GM06990 (cell line): ENCODE results near the gene TCP11L2.

ENCODE experiments used
- DNase-seq: peaks from one replicate; pipeline ENCODE4 v3.0.0-alpha.2; 2011; ENCODE audit not compliant: insufficient read length; ENCODE audit errors: extremely low read depth
- H3K27me3 ChIP-seq: replicated peaks from 2 replicates; pipeline ENCODE4 v1.6.0; 2011; ENCODE audit warnings: low read length; ENCODE audit not compliant: control insufficient read depth, insufficient read depth
- H3K36me3 ChIP-seq: 2 replicates; pipeline ENCODE4 v1.5.1; 2011; ENCODE audit warnings: low read length; ENCODE audit not compliant: control insufficient read depth, insufficient read depth
- H3K4me3 ChIP-seq: replicated peaks from 2 replicates; pipeline ENCODE4 v1.5.1; 2011; ENCODE audit warnings: low read depth, mild to moderate bottlenecking, control low read depth, low read length
- CTCF ChIP-seq: IDR thresholded peaks from 2 replicates; pipeline ENCODE4 v1.5.1; 2011; ENCODE audit warnings: low read length, control low read depth, mild to moderate bottlenecking, inconsistent platforms; ENCODE audit not compliant: insufficient read depth, poor library complexity, severe bottlenecking

TCP11L2 gene

GRCh38 chr12:106258935-106259334 lies 43.6 kb upstream of the TCP11L2 start:
- no peak for TF ChIP-seq CTCF
- DNase-seq, result no peak
- H3K27me3 ChIP-seq, result no peaks in the 10 kb centered on the region

GRCh38 chr12:106265116-106265515 lies 37.4 kb upstream of the TCP11L2 start:
- no peaks in the 10 kb centered on the region for H3K36me3 ChIP-seq
- no peak for DNase-seq
- H3K4me3 ChIP-seq, result no peak overlapping the region
- no peak for TF ChIP-seq CTCF
- no peaks in the 10 kb centered on the region for H3K27me3 ChIP-seq

More at GRCh38 chr12:106258935-106259334, 43.6 kb upstream of the TCP11L2 start:
- H3K36me3 ChIP-seq, result no peaks in the 10 kb centered on the region
- H3K4me3 ChIP-seq, result no peak overlapping the region

- no peak for TF ChIP-seq CTCF
- DNase-seq, result no peak
- no peaks in the 10 kb centered on the region for H3K36me3 ChIP-seq
- no peaks in the 10 kb centered on the region for H3K27me3 ChIP-seq
- no peak overlapping the region for H3K4me3 ChIP-seq
Measured at GRCh38 chr12:106267535-106267934, 35.0 kb upstream of the TCP11L2 start.

- H3K27me3 ChIP-seq, result no peaks in the 10 kb centered on the region
- TF ChIP-seq CTCF, result no peak
- no peak overlapping the region for H3K4me3 ChIP-seq
- no peak for DNase-seq
- no peaks in the 10 kb centered on the region for H3K36me3 ChIP-seq
Measured at GRCh38 chr12:106269150-106269771, 33.3 kb upstream of the TCP11L2 start.

DNA sequence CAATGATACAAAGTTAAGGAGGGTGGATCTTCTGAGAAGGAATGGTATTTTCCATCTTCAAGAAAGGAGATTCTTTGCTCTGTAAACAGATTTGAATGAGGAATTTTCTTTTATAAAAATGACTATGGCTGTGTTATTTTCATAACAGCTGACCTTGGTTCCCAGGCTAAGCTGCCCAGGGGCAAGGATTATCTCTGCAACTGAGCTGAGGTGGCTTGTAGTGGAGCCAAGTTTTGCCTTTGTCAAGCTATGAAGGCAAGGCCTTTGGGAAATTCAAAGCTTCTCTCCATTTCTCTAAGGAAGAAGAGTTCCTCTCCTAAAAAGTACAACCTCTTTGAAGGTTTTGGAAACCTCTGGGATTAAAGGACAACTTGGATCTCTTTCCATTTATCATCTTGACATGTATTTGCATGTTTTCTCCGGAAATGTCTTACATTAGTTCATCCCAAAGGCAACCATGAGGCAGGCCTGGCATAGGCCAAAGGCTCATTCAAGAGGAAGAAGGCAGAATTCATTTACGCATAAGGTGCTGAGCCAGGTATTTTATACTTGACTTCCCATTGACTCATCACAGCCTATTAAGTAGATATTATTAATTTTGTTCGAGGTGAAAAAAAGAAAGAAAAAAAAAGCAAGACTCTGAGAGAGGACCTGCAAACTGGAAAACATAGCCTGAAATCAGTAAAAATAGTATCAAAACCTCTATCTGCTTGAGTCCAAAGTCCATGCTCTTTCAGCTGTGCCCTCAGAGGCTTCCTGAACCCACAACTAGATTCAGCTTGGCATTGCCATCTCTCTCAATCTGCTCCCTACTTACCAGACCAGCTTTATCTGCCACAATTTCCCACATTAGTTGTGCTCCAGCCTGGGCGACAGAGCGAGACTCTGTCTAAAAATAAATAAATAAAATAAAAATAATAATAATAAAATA lies 30.7 kb upstream of the TCP11L2 start:
- no peak for DNase-seq
- Histone ChIP-seq H3K27me3 (no peaks in the 10 kb centered on the region), H3K36me3 (no peaks in the 10 kb centered on the region), H3K4me3 (no peak overlapping the region)
- no peak for TF ChIP-seq CTCF
